Measurements from ENCODE around the gene HELT. TPM values are rescaled to one million over a fixed set of nuclear protein-coding genes. Genes with fewer than 3 reads are reported as not detected.
"Not testable (repeated sequence)": the region's sequence is repeated elsewhere in the genome, so short reads cannot be mapped to it uniquely, and the experiment has no call there.

HELT gene
- total and polyA plus RNA-seq, 11 donors: not detected

DNA sequence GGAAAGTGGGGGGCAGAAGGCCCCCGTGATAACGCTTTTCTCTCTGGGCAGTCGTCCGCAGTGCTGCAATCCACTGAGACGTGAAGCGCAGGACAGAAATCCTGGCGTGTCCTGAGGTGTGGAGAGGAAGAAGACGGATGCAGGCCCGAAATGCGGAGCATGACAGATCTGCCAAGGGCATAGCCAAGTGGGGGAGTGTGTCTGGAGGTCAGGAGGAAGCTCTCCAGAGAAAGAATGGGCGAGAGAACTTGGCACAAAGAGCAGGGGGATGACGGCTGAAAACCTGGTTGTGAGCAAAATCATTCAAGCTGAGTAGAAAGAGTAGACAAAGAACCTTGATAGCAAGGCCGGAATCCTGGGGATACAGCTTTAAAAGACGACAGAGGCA lies 23.7 kb upstream of the HELT start:
- no peak for TF ChIP-seq CTCF (IDR thresholded peaks at IDR 0.05)
- no peak for TF ChIP-seq POLR2A (IDR thresholded peaks at IDR 0.05)
- Histone ChIP-seq H3K4me3 (no peak overlapping the region), H3K9me3 (no peaks in the 10 kb centered on the region), H3K27me3 (peaks cover 0 to 7% (median 0%) of the 10 kb centered on the region in 9 donors), H3K4me1 (no peaks in the 10 kb centered on the region), H3K36me3 (no peaks in the 10 kb centered on the region), H3K27ac (no peak overlapping the region)
- ATAC-seq (no peak), DNase-seq (no peak)
- 64 to 78% (median 72%) methylated on average over 14 of the region's 14 CpGs for WGBS, 4 donors
- intact Hi-C loops (cut with DNase I): no loop called here

GRCh38 chr4:184997656-184998055 lies 20.6 kb upstream of the HELT start:
- H3K36me3 ChIP-seq; intact Hi-C loops (cut with DNase I); H3K4me3 ChIP-seq: not testable (repeated sequence)

GRCh38 chr4:185002784-185003183 lies 15.5 kb upstream of the HELT start:
- Histone ChIP-seq H3K9me3 (no peaks in the 10 kb centered on the region), H3K27me3 (peaks cover 0 to 10% (median 0%) of the 10 kb centered on the region in 9 donors), H3K4me1 (peaks cover 0 to 12% (median 9%) of the 10 kb centered on the region in 12 donors), H3K36me3 (no peaks in the 10 kb centered on the region), H3K27ac (no peak overlapping the region), H3K4me3 (no peak overlapping the region)
- 86 to 95% (median 90%) methylated on average over 8 to 11 of the region's 11 CpGs for WGBS, 4 donors
- TF ChIP-seq CTCF (IDR thresholded peaks at IDR 0.05) (no peak), POLR2A (IDR thresholded peaks at IDR 0.05) (no peak)
- ATAC-seq: no peak
- no peak for DNase-seq
- intact Hi-C loops (cut with DNase I): loop anchor here in 1 of 10 donors (10.0 kb wide), 1 partner anchor 132 kb away; no protein-coding TSS in a partner anchor

More at GRCh38 chr4:184997656-184998055, 20.6 kb upstream of the HELT start:
- H3K27ac ChIP-seq, H3K27me3 ChIP-seq, DNase-seq, H3K9me3 ChIP-seq, ATAC-seq, H3K4me1 ChIP-seq: not testable (repeated sequence)

DNA sequence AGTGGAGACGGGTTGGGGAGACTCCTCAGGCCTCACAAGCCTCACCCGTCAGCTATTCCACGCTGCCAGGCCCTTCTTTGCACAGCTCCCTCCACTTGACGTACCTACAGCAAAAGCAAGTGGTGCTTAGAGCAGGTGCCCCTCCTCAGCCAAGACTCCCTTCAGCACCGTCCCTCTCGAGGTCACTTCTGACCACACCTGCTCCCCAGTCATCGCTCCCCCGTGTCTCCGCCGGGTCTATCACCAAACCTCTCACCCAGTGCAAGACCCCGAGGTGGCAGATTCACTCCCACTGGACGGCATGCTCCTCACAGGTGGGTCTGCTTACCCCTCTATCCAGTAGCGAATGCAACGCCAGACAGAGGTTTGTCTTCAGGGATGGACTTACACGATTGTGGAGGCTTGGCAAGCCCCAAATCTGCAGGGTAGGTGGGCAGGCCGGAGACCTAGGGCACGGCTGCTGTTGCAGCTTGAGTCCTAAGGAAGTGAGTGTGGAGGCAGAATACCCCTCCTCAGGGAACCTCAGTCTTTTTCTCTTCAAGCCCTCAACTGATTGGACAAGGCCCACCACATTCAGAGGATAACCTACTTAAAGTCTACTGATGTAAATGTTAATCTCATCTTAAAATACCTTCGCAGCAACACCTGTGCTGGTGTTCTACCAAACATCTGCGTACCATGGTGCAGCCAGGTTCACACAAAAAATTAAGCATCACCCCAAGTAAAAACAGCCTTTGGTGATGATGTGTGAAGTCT lies 14.5 kb upstream of the HELT start:
- Histone ChIP-seq H3K27me3 (peaks cover 0 to 16% (median 0%) of the 10 kb centered on the region in 9 donors), H3K36me3 (no peaks in the 10 kb centered on the region), H3K4me3 (no peak overlapping the region), H3K4me1 (peaks cover 0 to 12% (median 9%) of the 10 kb centered on the region in 12 donors), H3K9me3 (no peaks in the 10 kb centered on the region), H3K27ac (no peak overlapping the region)
- TF ChIP-seq CTCF (IDR thresholded peaks at IDR 0.05): no peak
- TF ChIP-seq POLR2A (IDR thresholded peaks at IDR 0.05): no peak
- DNase-seq: no peak
- intact Hi-C loops (cut with DNase I): loop anchor here in 2 of 10 donors (2.0 to 10.0 kb wide), 2 partner anchors 131 to 179 kb away; no protein-coding TSS in a partner anchor
- ATAC-seq: no peak
- WGBS, 4 donors: 92 to 94% (median 93%) methylated on average over 17 to 19 of the region's 19 CpGs
